ENCODE measurements around the gene P2RY11.
A peak's percentile ranks its signal among the peaks of the same experiment; 100 is the strongest.

Gene P2RY11

GRCh38 chr19:10111405-10111811 is at the start of gene P2RY11:
P2RY11 (plus strand) TSS chr19:10111693; CDS start chr19:10111722, 29 bp downstream.
- DNase-seq = peak; percentile 82

- DNase-seq = no peak
Observed at GRCh38 chr19:10061717-10062310, 49.7 kb upstream of the P2RY11 start.

DNA sequence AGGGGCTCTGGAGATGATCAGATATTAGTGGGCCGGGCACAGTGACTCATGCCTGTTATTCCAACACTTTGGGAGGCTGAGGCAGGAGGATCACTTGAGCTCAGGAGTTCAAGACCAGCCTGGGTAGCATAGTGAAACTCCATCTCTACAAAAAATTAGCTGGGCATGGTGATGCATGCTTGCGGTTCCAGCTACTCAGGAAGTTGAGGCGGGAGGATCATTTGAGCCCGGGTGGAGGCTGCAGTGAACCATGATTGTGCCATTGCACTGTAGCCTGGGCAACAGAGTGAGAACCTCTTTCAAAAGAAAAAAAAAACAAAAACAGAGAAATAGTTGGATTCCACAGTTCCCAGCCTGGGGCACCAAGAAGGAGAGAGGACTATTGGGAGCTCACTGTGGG is 43.3 kb upstream of the P2RY11 start:
- no peak for DNase-seq

- DNase-seq = no peak
Observed at GRCh38 chr19:10069046-10069445, 42.4 kb upstream of the P2RY11 start.

- DNase-seq = no peak
Observed at GRCh38 chr19:10070730-10071446, 40.6 kb upstream of the P2RY11 start.

- DNase-seq = peak; percentile 17
Observed at GRCh38 chr19:10074153-10074552, 37.3 kb upstream of the P2RY11 start.

DNA sequence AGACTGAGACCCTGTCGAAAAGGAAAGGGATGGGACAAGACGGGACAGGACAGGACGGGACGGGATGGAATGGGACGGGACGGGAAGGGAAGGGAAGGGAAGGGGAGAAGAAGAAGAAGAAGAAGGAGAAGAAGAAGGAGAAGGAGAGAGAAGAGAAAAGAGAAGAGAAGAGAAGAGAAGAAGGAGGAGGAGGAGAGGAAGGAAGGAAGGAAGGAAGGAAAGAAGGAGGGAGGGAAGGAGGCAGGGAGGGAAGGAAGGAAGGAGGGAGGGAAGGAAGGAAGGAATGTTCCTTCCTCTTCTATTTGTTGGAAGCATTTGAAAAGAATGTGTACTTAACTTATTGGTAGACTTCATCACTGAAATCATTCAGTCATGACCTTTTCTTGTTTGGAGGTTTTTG is 35.0 kb upstream of the P2RY11 start:
- DNase-seq = no peak

DNA sequence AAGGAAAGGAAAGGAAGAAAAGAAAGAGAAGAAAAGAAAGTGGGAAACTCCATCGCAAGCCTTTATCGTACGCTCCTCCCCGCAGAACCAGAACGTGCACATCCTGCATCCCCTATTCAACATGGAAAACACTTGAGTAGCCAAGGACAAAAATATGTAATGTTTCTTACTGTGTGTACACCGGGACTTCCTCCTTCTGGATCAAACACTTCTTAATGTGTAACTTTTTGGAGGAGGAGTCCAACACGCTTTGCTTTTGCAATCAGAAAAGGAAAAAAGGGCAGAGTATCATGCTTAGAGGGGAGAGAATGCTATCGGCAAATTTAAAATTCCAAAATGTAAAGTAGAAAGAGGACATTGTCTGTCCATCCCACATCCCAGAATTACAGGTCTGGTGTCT is 33.2 kb upstream of the P2RY11 start:
- DNase-seq = no peak

- DNase-seq = no peak
Observed at GRCh38 chr19:10079031-10079453, 32.5 kb upstream of the P2RY11 start.

- no peak for DNase-seq
Observed at GRCh38 chr19:10083911-10084310, 27.6 kb upstream of the P2RY11 start.

DNA sequence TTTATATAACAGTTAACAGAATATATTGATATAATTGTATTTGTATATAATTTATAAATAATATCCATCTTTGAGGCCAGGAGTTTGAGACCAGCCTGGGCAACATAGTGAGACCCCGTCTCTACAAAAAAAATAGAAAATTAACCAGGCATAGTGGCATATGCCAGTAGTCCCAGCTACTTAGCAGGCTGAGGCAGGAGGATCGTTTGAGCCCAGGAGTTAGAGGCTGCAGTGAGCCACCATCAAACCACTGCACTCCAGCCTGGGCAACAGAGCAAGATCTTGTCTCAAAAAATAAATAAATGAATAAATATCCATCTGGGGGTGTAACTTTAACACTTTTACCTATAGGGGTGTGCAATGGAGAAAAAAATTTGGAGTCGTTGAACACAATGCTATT is 26.7 kb upstream of the P2RY11 start:
- no peak for DNase-seq

DNA sequence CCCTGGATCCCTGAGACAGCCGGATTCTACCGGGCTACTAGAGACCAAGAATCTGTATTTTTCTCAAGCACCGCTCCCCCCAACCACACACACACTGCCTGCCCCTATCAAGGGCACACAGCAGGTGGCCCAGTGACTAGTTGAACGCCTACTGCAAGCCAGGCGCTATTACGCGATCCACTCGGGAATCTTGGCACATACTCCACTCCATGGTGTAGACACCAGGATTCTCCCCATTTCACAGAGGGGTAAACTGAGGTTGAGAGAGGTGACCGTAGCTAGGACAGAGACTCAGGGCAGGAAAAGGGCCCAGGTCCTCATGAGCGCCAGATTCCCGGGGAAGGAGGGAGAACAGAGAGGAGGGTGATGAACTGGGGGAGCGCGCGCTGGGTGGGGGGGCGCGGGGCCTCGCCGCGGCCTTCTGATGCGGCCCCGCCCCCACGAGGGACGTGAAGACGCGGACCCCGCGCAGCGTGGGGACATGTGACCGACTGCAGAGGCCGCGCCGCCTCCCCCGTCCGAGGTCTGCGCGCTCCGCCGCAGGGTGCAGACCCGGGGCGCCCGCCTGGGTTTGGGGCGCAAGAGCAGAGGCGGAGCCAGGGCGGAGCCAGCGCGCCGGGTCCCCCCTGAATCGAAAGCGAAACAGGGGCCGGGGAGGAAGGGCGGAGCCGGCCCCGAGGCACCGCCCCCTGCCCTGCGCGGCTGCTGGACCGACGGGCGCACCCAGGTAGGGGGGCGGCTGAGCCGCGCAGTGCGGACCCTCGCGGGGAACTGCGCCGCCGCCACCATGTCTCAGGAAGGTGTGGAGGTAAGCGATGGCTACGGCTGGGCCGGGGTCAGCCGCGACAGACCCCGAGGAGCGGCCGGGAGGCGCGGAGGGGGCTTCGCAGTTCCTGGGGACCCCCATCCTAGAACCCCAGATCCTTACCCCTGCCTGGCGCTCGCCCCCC is 25.6 kb upstream of the P2RY11 start, which contains the start of gene SHFL:
Gene SHFL, plus strand, starts transcription at position 677 of the 950 bp plus-strand sequence. Its CDS starts 111 bp downstream, at position 788.
- peak; percentile 64 for DNase-seq

DNA sequence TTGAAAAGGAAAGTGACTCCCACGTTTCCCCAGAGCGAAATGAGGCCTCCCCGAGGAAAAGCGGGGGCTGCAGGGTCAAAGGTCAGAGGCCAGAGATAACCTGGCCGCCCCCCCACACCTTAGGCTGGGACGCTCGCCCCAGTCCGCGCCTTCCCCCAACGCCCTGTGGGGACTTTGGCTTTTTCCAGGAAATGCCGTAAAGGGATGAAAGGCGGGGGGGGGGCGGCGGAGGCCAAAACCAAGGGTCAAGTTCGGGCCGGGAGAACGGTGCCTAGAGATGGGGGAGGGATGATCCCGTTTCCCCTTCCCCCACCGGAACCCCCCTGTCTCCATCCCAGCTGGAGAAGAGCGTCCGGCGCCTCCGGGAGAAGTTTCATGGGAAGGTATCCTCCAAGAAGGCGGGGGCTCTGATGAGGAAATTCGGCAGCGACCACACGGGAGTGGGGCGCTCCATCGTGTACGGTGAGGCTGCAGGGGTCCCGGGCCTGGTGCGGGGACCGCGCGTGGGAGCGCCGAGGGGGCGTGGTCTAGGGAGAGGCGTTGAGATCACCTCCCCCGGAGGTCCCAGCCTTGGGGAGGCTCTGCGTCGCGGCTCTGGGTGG is 24.8 kb upstream of the P2RY11 start:
- no peak for DNase-seq

- no peak for DNase-seq
Observed at GRCh38 chr19:10087296-10088061, 24.0 kb upstream of the P2RY11 start.

- no peak for DNase-seq
Observed at GRCh38 chr19:10088949-10089554, 22.4 kb upstream of the P2RY11 start.

- DNase-seq = no peak
Observed at GRCh38 chr19:10089801-10090375, 21.6 kb upstream of the P2RY11 start.

DNA sequence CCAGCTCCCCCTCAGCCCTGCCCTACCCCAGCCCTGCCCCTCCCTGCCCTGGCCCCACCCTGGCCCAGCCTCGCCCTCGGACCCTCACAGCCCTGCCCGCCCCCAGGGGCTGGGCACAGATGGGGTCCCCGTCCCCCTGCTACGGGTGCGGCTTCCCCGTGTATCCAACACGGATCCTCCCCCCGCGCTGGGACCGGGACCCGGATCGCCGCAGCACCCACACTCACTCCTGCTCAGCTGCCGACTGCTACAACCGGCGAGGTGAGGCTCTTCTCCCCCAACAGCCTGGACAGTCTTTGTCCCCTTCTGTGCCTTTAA is 20.2 kb upstream of the P2RY11 start:
- no peak for DNase-seq

GRCh38 chr19:10091895-10092641 is 19.4 kb upstream of the P2RY11 start:
- DNase-seq = no peak

GRCh38 chr19:10092648-10093294 is 18.7 kb upstream of the P2RY11 start:
- no peak for DNase-seq
